GM06990 (cell line): ENCODE results near the gene DENND2A.

ENCODE experiments used
- DNase-seq: peaks from one replicate; pipeline ENCODE4 v3.0.0-alpha.2; 2011; ENCODE audit not compliant: insufficient read length; ENCODE audit errors: extremely low read depth
- H3K27me3 ChIP-seq: replicated peaks from 2 replicates; pipeline ENCODE4 v1.6.0; 2011; ENCODE audit warnings: low read length; ENCODE audit not compliant: control insufficient read depth, insufficient read depth
- H3K36me3 ChIP-seq: 2 replicates; pipeline ENCODE4 v1.5.1; 2011; ENCODE audit warnings: low read length; ENCODE audit not compliant: control insufficient read depth, insufficient read depth
- H3K4me3 ChIP-seq: replicated peaks from 2 replicates; pipeline ENCODE4 v1.5.1; 2011; ENCODE audit warnings: low read depth, mild to moderate bottlenecking, control low read depth, low read length
- CTCF ChIP-seq: IDR thresholded peaks from 2 replicates; pipeline ENCODE4 v1.5.1; 2011; ENCODE audit warnings: low read length, control low read depth, mild to moderate bottlenecking, inconsistent platforms; ENCODE audit not compliant: insufficient read depth, poor library complexity, severe bottlenecking

DENND2A gene

DNA sequence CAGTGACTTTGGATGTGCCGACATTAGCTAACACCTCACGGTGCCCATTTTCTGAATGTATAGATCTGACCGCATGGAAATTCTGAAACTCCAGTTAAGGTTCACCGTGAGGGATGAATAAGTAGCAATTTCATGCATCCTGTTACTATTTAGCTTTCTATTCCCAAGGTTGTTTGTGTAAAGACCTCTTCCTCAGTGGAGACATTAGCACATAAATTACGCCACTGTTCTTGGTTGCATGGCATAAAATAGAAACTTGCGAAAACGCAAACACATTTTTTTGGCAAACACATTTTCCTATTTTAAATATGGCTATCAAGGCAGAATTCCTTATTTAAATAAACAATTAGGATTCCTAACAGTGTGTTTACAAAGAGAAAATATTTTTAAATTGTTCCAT lies 36.5 kb downstream of the DENND2A start:
- no peak overlapping the region for H3K4me3 ChIP-seq
- H3K36me3 ChIP-seq = no peaks in the 10 kb centered on the region
- no peaks in the 10 kb centered on the region; the same call in 1 of the 2 replicates for H3K27me3 ChIP-seq
- no peak for DNase-seq
- no peak for TF ChIP-seq CTCF

- no peak for TF ChIP-seq CTCF
- Histone ChIP-seq H3K27me3 (no peaks in the 10 kb centered on the region; the same call in 1 of the 2 replicates), H3K4me3 (no peak overlapping the region), H3K36me3 (no peaks in the 10 kb centered on the region)
- DNase-seq = no peak
These were observed 38.9 kb downstream of the DENND2A start for GRCh38 chr7:140601566-140602174.

GRCh38 chr7:140600341-140600740 lies 40.3 kb downstream of the DENND2A start:
- DNase-seq = no peak
- Histone ChIP-seq H3K27me3 (no peaks in the 10 kb centered on the region; the same call in 1 of the 2 replicates), H3K36me3 (no peaks in the 10 kb centered on the region), H3K4me3 (no peak overlapping the region)
- no peak for TF ChIP-seq CTCF

GRCh38 chr7:140597428-140597949 lies 43.1 kb downstream of the DENND2A start:
- Histone ChIP-seq H3K36me3 (no peaks in the 10 kb centered on the region), H3K27me3 (no peaks in the 10 kb centered on the region; the same call in 1 of the 2 replicates), H3K4me3 (no peak overlapping the region)
- TF ChIP-seq CTCF = no peak
- DNase-seq = no peak

DNA sequence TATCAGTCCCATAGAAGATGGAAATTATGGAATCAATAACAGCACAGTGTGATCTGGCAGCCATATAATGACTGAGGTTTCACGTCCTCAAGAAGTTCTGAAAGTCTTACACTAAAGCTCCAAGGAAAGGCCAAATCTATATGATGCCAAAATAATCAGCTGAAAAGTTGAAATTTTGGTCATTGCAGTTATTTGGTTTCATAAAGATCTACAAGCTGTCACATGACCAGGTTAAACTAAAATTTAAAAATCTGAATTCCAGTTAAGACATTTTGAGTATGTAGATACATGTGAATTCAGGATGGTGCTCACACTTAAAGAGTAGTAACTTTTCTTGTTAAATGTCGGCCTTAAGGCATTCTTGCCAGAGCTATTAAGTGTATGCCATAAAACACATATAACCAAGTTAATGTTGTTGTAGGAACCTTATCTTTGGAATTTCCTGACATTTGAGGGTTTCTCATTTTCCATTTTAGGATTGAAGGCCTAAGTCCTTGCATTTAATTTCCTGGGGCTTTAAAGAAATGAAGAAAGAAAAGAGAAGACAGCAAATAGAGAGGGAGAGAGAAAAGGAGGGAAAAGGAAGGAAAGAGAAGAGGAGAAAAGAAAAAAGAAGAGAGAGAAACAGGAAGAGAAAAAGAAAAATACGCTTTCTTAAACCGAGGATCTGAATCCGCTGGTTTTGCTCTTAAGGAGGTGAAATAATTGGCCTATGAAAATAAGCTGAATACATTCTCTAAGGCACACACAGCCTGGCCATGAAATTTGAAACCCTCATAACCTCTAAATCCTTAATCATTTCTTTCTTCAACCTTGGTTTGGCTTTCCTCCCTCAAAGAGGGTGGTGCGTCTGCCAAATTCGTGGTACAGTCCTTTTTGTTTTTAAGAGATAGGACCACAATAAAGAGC lies 43.8 kb downstream of the DENND2A start:
- Histone ChIP-seq H3K4me3 (no peak overlapping the region), H3K27me3 (no peaks in the 10 kb centered on the region; the same call in 1 of the 2 replicates), H3K36me3 (no peaks in the 10 kb centered on the region)
- DNase-seq = no peak
- TF ChIP-seq CTCF = no peak
